Neuronal stem cell (in vitro differentiated cells): Measurements from ENCODE around the gene CDK5RAP3.

Source experiments
- DNase-seq: peaks from one replicate; pipeline ENCODE4 v3.0.0-alpha.2; 2013; ENCODE audit warnings: low spot score
- H2AFZ ChIP-seq: one replicate; pipeline ENCODE4 v1.6.1; 2013; ENCODE audit warnings: mild to moderate bottlenecking, low read length, inconsistent platforms
- H2AK5ac ChIP-seq: 2 replicates; pipeline ENCODE4 v1.6.1; 2013; ENCODE audit warnings: low read depth, mild to moderate bottlenecking, inconsistent platforms, low read length, moderate library complexity, mixed read lengths
- H2BK120ac ChIP-seq: 2 replicates; pipeline ENCODE4 v1.6.1; 2013; ENCODE audit warnings: low read depth, mild to moderate bottlenecking, inconsistent platforms, low read length, moderate library complexity, mixed read lengths
- H2BK12ac ChIP-seq: one replicate; pipeline ENCODE4 v1.6.1; 2013; ENCODE audit warnings: low read length, inconsistent platforms
- H2BK15ac ChIP-seq: 2 replicates; pipeline ENCODE4 v1.6.1; 2013; ENCODE audit warnings: mild to moderate bottlenecking, low read length, inconsistent platforms, mixed read lengths
- H2BK5ac ChIP-seq: one replicate; pipeline ENCODE4 v1.6.1; 2013; ENCODE audit warnings: inconsistent platforms, mild to moderate bottlenecking, low read length, moderate library complexity
- H3K14ac ChIP-seq: one replicate; pipeline ENCODE4 v1.6.1; 2013; ENCODE audit warnings: low read length, inconsistent platforms
- H3K18ac ChIP-seq: 2 replicates; pipeline ENCODE4 v1.6.1; 2013; ENCODE audit warnings: low read length, inconsistent platforms
- H3K23ac ChIP-seq: 2 replicates; pipeline ENCODE4 v1.6.1; 2013; ENCODE audit warnings: low read depth, mild to moderate bottlenecking, mixed read lengths, low read length, inconsistent platforms; ENCODE audit not compliant: poor library complexity
- H3K27ac ChIP-seq: replicated peaks from 3 replicates; pipeline ENCODE4 v1.5.1; 2013; ENCODE audit warnings: low read length, inconsistent platforms
- H3K27me3 ChIP-seq, 3 experiments: 2 replicates each; pipeline ENCODE4 v1.6.1; 2013; ENCODE audit warnings: low read length in 3 of 3, mild to moderate bottlenecking in 2 of 3, inconsistent platforms in 1 of 3, low read depth in 1 of 3, mixed read lengths in 1 of 3, moderate library complexity in 1 of 3; ENCODE audit not compliant: control insufficient read depth in 3 of 3, insufficient read depth in 3 of 3
- H3K36me3 ChIP-seq, 2 donors: replicated peaks in 1 of 2; 2 replicates each; pipeline ENCODE4 v1.6.1; 2013; ENCODE audit warnings: low read length in 2 of 2; ENCODE audit not compliant: control insufficient read depth in 2 of 2, insufficient read depth in 2 of 2
- H3K4ac ChIP-seq: 2 replicates; pipeline ENCODE4 v1.6.1; 2013; ENCODE audit warnings: inconsistent platforms, mild to moderate bottlenecking, low read length, moderate library complexity
- H3K4me1 ChIP-seq, 2 donors: 1 replicate in 1 of 2; 2 replicates in 1 of 2; pipeline ENCODE4 v1.6.1; 2013; ENCODE audit warnings: low read length in 2 of 2, low read depth in 1 of 2; ENCODE audit not compliant: control insufficient read depth in 2 of 2, insufficient read depth in 1 of 2
- H3K4me2 ChIP-seq: one replicate; pipeline ENCODE4 v1.6.1; 2013; ENCODE audit warnings: mild to moderate bottlenecking, low read length, inconsistent platforms; ENCODE audit not compliant: insufficient read depth, poor library complexity, severe bottlenecking
- H3K4me3 ChIP-seq, 2 donors: 2 replicates each; pipeline ENCODE4 v1.5.1; 2013; ENCODE audit warnings: low read length in 2 of 2, mild to moderate bottlenecking in 2 of 2, inconsistent platforms in 1 of 2, moderate library complexity in 1 of 2
- H3K79me1 ChIP-seq: one replicate; pipeline ENCODE4 v1.6.1; 2013; ENCODE audit warnings: low read depth, mild to moderate bottlenecking, inconsistent platforms, low read length, moderate library complexity
- H3K9ac ChIP-seq: one replicate; pipeline ENCODE4 v1.6.1; 2013; ENCODE audit warnings: mild to moderate bottlenecking, low read depth, low read length, inconsistent platforms; ENCODE audit not compliant: poor library complexity
- H3K9me3 ChIP-seq, 2 donors: replicated peaks in 1 of 2; 2 replicates each; pipeline versions ENCODE3 to v1.6.1; 2013; ENCODE audit warnings: low read length in 2 of 2, mild to moderate bottlenecking in 2 of 2, inconsistent platforms in 1 of 2, low read depth in 1 of 2, mixed read lengths in 1 of 2, moderate library complexity in 1 of 2; ENCODE audit not compliant: control insufficient read depth in 2 of 2, insufficient read depth in 1 of 2
- H4K8ac ChIP-seq: one replicate; pipeline ENCODE4 v1.6.1; 2013; ENCODE audit warnings: low read depth, mild to moderate bottlenecking, inconsistent platforms, low read length, moderate library complexity
- H4K91ac ChIP-seq: one replicate; pipeline ENCODE4 v1.6.1; 2013; ENCODE audit warnings: low read length, low read depth, mild to moderate bottlenecking, inconsistent platforms; ENCODE audit not compliant: poor library complexity
- WGBS, 2 donors: extraction: QIAGEN DNeasy Blood & Tissue Kit; methylation state at CpG; one replicate each; pipeline ENCODE4 v1.1.7; 2013; ENCODE audit warnings: missing lambda C conversion rate in 2 of 2, mixed read lengths in 1 of 2; ENCODE audit not compliant: insufficient read length in 2 of 2, insufficient replicate concordance in 1 of 2; ENCODE audit errors: extremely low coverage in 2 of 2; 5-methylcytosine and 5-hydroxymethylcytosine counted together

The CDK5RAP3 gene

GRCh38 chr17:48025040-48025903 lies 54.4 kb downstream of the CDK5RAP3 start:
- Histone ChIP-seq H3K27ac (no peak overlapping the region), H3K9me3 (no peaks in the 10 kb centered on the region), H3K4me1 (peaks cover 14 to 29% of the 10 kb centered on the region in 2 donors), H3K4ac (no peak overlapping the region), H4K91ac (no peak overlapping the region), H2BK5ac (no peak overlapping the region), H2AFZ (peak overlapping the region; percentile 92), H3K18ac (peak overlapping the region; percentile 73), H3K9ac (peak overlapping the region; percentile 80), H2BK12ac (no peak overlapping the region), H3K4me3 (peak overlapping the region; percentile 56 to 70), H3K4me2 (peak overlapping the region; percentile 99), H3K27me3 (peaks cover 0 to 15% (median 0%) of the 10 kb centered on the region in 3 experiments), H2AK5ac (no peak overlapping the region), H3K79me1 (no peaks in the 10 kb centered on the region), H2BK120ac (no peak overlapping the region), H3K23ac (no peak overlapping the region), H3K14ac (no peak overlapping the region), H3K36me3 (no peaks in the 10 kb centered on the region), H4K8ac (no peak overlapping the region), H2BK15ac (peak overlapping the region; percentile 57)
- peak; percentile 97 for DNase-seq
- WGBS, 2 donors = no CpG with 5 or more reads among the region's 56 CpGs

- no peak for DNase-seq
- WGBS, 2 donors = no CpG with 5 or more reads among the region's 8 CpGs
Measured at GRCh38 chr17:48025904-48026501, 55.1 kb downstream of the CDK5RAP3 start.

GRCh38 chr17:48026502-48027321 lies 55.8 kb downstream of the CDK5RAP3 start:
- H2AFZ ChIP-seq = peak overlapping the region; percentile 87
- no peak overlapping the region for H3K27ac ChIP-seq
- no peak overlapping the region for H4K8ac ChIP-seq
- DNase-seq = peak; percentile 87
- H3K18ac ChIP-seq = peak overlapping the region; percentile 86
- H2AK5ac ChIP-seq = no peak overlapping the region
- no peak overlapping the region for H2BK120ac ChIP-seq
- H3K9ac ChIP-seq = peak overlapping the region; percentile 38
- no CpG with 5 or more reads among the region's 18 CpGs for WGBS, 2 donors
- H2BK15ac ChIP-seq = no peak overlapping the region
- no peak overlapping the region for H3K4ac ChIP-seq
- peaks cover 14 to 29% of the 10 kb centered on the region in 2 donors for H3K4me1 ChIP-seq
- H3K36me3 ChIP-seq = no peaks in the 10 kb centered on the region
- H3K9me3 ChIP-seq = no peaks in the 10 kb centered on the region
- H3K14ac ChIP-seq = peak overlapping the region; percentile 72
- H3K4me2 ChIP-seq = peak overlapping the region; percentile 19
- H3K23ac ChIP-seq = peak overlapping the region; percentile 36
- no peaks in the 10 kb centered on the region for H3K79me1 ChIP-seq
- no peak overlapping the region for H4K91ac ChIP-seq
- H2BK12ac ChIP-seq = peak overlapping the region; percentile 93
- peak overlapping the region in 1 of 2 donors; percentile 5 for H3K4me3 ChIP-seq
- peaks cover 0 to 15% (median 0%) of the 10 kb centered on the region in 3 experiments for H3K27me3 ChIP-seq
- H2BK5ac ChIP-seq = no peak overlapping the region

More at GRCh38 chr17:48025904-48026501, 55.1 kb downstream of the CDK5RAP3 start:
- no peak overlapping the region for H4K91ac ChIP-seq
- H3K36me3 ChIP-seq = no peaks in the 10 kb centered on the region
- peak overlapping the region in 1 of 2 donors; percentile 56 for H3K4me3 ChIP-seq
- H2AFZ ChIP-seq = peak overlapping the region; percentile 87
- H2BK12ac ChIP-seq = no peak overlapping the region
- no peak overlapping the region for H3K18ac ChIP-seq
- no peak overlapping the region for H3K27ac ChIP-seq
- H3K27me3 ChIP-seq = peaks cover 0 to 15% (median 0%) of the 10 kb centered on the region in 3 experiments
- no peak overlapping the region for H2AK5ac ChIP-seq
- no peak overlapping the region for H2BK5ac ChIP-seq
- H3K4me1 ChIP-seq = peaks cover 14 to 29% of the 10 kb centered on the region in 2 donors
- no peak overlapping the region for H3K14ac ChIP-seq
- H3K4ac ChIP-seq = no peak overlapping the region
- H4K8ac ChIP-seq = no peak overlapping the region
- H2BK120ac ChIP-seq = no peak overlapping the region
- H3K23ac ChIP-seq = peak overlapping the region; percentile 36
- H3K9ac ChIP-seq = no peak overlapping the region
- no peak overlapping the region for H3K4me2 ChIP-seq
- no peaks in the 10 kb centered on the region for H3K79me1 ChIP-seq
- no peaks in the 10 kb centered on the region for H3K9me3 ChIP-seq
- no peak overlapping the region for H2BK15ac ChIP-seq
